SU-DHL-6 (cell line): ENCODE results near the gene MIF4GD.

Source experiments
- H2AFZ ChIP-seq: fragments of 200-600 bp; sonication (generic); 2 replicates; pipeline ENCODE4 v1.6.1; 2014; ENCODE audit warnings: low read depth, mild to moderate bottlenecking, moderate library complexity, mixed read lengths, antibody characterized with exemption, low read length; ENCODE audit not compliant: severe bottlenecking
- H3F3A ChIP-seq: fragments of 200-600 bp; shearing (Covaris generic); 2 replicates; pipeline ENCODE4 v1.6.0; 2016; ENCODE audit warnings: antibody characterized with exemption, mild to moderate bottlenecking; ENCODE audit not compliant: insufficient read depth
- H3K27ac ChIP-seq: fragments of 200-600 bp; sonication (generic); 2 replicates; pipeline ENCODE4 v1.5.1; 2016; ENCODE audit warnings: low read depth, mild to moderate bottlenecking, low read length, moderate library complexity, mixed read lengths
- H3K27me3 ChIP-seq: fragments of 200-600 bp; sonication (generic), shearing (Covaris generic); 2 replicates; pipeline ENCODE4 v1.6.0; 2014; ENCODE audit warnings: mild to moderate bottlenecking, low read length
- H3K36me3 ChIP-seq: fragments of 200-600 bp; sonication (generic); 2 replicates; pipeline ENCODE4 v1.6.1; 2014; ENCODE audit warnings: mild to moderate bottlenecking, low read length, mixed read lengths
- H3K4me2 ChIP-seq: fragments of 300-600, 200-600 bp; shearing (Covaris generic), sonication (generic); 2 replicates; pipeline ENCODE4 v1.6.0; 2014; ENCODE audit warnings: low read length, low read depth, mild to moderate bottlenecking; ENCODE audit not compliant: poor library complexity, severe bottlenecking
- H3K4me3 ChIP-seq: fragments of 200-600 bp; sonication (generic); 2 replicates; pipeline ENCODE4 v1.5.1; 2014; ENCODE audit warnings: antibody characterized with exemption, low read length, mild to moderate bottlenecking, mixed read lengths; ENCODE audit not compliant: insufficient read depth, poor library complexity, severe bottlenecking
- H3K79me2 ChIP-seq: fragments of 200-600 bp; sonication (generic); 2 replicates; pipeline ENCODE4 v1.6.1; 2014; ENCODE audit warnings: mild to moderate bottlenecking, low read length, moderate library complexity; ENCODE audit not compliant: insufficient read depth
- H3K9ac ChIP-seq: fragments of 200-600 bp; sonication (generic); 2 replicates; pipeline ENCODE4 v1.7.0; 2014; ENCODE audit warnings: mild to moderate bottlenecking, low read length
- H3K9me2 ChIP-seq: fragments of 200-600 bp; sonication (generic); replicated peaks from 2 replicates; pipeline ENCODE4 v1.6.1; 2014; ENCODE audit warnings: low read length; ENCODE audit not compliant: insufficient read depth
- H3K9me3 ChIP-seq: fragments of 200-600 bp; sonication (generic); 2 replicates; pipeline ENCODE4 v1.6.1; 2014; ENCODE audit warnings: low read length, mixed read lengths; ENCODE audit not compliant: insufficient read depth
- H4K20me1 ChIP-seq: fragments of 200-600 bp; sonication (generic); 2 replicates; pipeline ENCODE4 v1.6.1; 2014; ENCODE audit warnings: low read depth, mild to moderate bottlenecking, antibody characterized with exemption, low read length, moderate library complexity, mixed read lengths
- EZH2phosphoT487 ChIP-seq: fragments of 200-600 bp; sonication (generic), shearing (Covaris generic); conservative IDR thresholded peaks from 2 replicates; pipeline ENCODE4 v1.6.1; 2018; ENCODE audit warnings: mild to moderate bottlenecking, antibody characterized with exemption, low read length, moderate library complexity, mixed read lengths
- TF ChIP-seq, protein P1 (sequence below): fragments of 200-600 bp; sonication (generic); IDR thresholded peaks from one replicate; pipeline ENCODE4 v1.5.1; 2017; ENCODE audit warnings: antibody characterized with exemption, mild to moderate bottlenecking, low read length, moderate library complexity; ENCODE audit not compliant: insufficient read depth, poor library complexity, severe bottlenecking

MIF4GD gene

DNA sequence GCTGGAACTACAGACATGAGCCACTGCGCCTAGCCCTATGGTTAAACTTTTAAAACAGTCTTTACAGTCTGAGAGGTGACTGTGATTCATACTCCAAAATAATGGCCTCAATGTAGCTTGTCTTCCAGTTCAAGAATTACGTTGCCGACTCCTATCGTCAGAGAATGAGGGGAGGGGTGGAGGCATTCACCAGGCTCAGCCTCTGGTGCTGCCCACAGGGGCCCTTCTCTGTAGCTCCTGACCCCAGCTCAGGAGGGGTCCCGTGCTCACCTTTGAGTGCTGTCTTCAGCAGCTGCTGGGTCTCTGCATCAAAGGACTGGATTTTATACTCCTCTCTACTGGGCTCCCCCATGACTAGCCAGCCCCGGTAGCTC lies 1.2 kb downstream of the MIF4GD start:
- TF ChIP-seq, protein P1, sequence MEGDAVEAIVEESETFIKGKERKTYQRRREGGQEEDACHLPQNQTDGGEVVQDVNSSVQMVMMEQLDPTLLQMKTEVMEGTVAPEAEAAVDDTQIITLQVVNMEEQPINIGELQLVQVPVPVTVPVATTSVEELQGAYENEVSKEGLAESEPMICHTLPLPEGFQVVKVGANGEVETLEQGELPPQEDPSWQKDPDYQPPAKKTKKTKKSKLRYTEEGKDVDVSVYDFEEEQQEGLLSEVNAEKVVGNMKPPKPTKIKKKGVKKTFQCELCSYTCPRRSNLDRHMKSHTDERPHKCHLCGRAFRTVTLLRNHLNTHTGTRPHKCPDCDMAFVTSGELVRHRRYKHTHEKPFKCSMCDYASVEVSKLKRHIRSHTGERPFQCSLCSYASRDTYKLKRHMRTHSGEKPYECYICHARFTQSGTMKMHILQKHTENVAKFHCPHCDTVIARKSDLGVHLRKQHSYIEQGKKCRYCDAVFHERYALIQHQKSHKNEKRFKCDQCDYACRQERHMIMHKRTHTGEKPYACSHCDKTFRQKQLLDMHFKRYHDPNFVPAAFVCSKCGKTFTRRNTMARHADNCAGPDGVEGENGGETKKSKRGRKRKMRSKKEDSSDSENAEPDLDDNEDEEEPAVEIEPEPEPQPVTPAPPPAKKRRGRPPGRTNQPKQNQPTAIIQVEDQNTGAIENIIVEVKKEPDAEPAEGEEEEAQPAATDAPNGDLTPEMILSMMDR = no peak
- TF ChIP-seq EZH2phosphoT487 = no peak
- peak overlapping the region; percentile 100 for H3K9ac ChIP-seq
- peak overlapping the region; percentile 86 for H2AFZ ChIP-seq
- peaks cover 15% of the 10 kb centered on the region for H3K79me2 ChIP-seq
- H3F3A ChIP-seq = peaks cover 27% of the 10 kb centered on the region
- H3K36me3 ChIP-seq = no peaks in the 10 kb centered on the region
- H3K27ac ChIP-seq = peak overlapping the region; percentile 82
- H3K9me3 ChIP-seq = no peaks in the 10 kb centered on the region
- H3K4me3 ChIP-seq = peak overlapping the region; percentile 96
- no peaks in the 10 kb centered on the region for H3K9me2 ChIP-seq
- H4K20me1 ChIP-seq = no peaks in the 10 kb centered on the region
- peak overlapping the region; percentile 63 for H3K4me2 ChIP-seq
- no peaks in the 10 kb centered on the region for H3K27me3 ChIP-seq

DNA sequence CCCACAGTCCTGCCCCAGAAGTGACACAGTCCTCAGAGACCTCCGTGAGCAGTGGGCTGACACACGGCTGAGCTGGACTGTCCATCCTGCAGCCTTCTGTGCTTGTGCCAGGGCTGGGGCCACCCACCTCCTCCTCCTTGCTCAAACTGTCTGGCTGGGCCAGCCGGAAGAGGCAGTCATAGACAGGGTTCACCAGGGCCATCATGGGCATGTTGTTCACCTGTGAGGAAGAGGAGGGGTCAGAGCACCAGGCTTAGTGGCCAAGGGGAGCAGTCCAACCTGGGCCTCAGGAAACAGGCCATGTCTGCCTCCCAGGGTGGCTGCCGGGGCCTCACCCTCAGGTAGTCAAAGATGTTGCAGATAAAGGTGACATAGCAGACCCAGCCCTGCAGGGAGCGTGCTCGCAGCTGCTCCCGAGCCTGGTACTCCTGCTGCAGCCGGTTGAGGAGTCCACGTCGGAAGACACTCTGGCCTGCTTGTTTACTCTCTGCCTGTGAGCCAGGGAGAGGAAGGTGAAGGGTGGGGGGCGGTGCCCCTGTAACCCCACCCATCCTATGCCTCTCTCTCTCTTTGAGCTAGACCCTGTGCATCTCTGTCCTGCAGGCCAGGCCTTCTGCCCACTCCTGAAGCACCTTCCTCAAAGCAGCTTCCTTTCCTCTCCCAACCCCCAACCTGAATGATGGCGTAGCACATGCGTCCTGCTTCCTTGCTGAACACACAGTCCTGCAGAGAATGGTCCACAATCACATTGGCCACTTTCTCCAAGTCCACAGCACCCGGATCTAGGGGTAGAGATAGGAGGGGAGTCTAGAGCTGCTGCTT lies 3.4 kb downstream of the MIF4GD start:
- peaks cover 21% of the 10 kb centered on the region for H3K79me2 ChIP-seq
- H3K9me3 ChIP-seq = no peaks in the 10 kb centered on the region
- H3K27ac ChIP-seq = peak overlapping the region; percentile 5; the same call in 1 of the 2 replicates
- TF ChIP-seq EZH2phosphoT487 = no peak
- TF ChIP-seq, protein P1 = no peak
- H3K9me2 ChIP-seq = no peaks in the 10 kb centered on the region
- H2AFZ ChIP-seq = no peak overlapping the region
- no peaks in the 10 kb centered on the region for H4K20me1 ChIP-seq
- H3K9ac ChIP-seq = peak overlapping the region; percentile 13; the same call in 1 of the 2 replicates
- H3K4me2 ChIP-seq = no peak overlapping the region
- H3K4me3 ChIP-seq = no peak overlapping the region
- H3F3A ChIP-seq = peaks cover 11% of the 10 kb centered on the region
- H3K27me3 ChIP-seq = no peaks in the 10 kb centered on the region
- H3K36me3 ChIP-seq = no peaks in the 10 kb centered on the region

DNA sequence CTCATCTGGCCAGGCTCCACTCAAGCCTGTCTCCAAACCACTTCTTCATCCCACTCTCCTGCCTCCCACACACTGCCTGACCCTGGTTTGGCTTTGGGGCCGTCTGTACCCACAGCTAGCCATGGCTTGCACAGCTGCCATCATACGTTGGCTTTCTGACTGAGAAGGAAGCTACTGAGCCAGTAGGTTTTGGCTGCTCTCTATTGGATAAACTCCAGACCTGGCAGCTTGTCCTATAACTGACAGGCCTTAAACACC lies 3.9 kb downstream of the MIF4GD start:
- Histone ChIP-seq H3K79me2 (peaks cover 27% of the 10 kb centered on the region), H3K27me3 (no peaks in the 10 kb centered on the region), H3K9me3 (no peaks in the 10 kb centered on the region), H3K4me2 (no peak overlapping the region), H3F3A (peaks cover 9% of the 10 kb centered on the region), H2AFZ (no peak overlapping the region), H3K9me2 (no peaks in the 10 kb centered on the region), H3K27ac (no peak overlapping the region), H4K20me1 (no peaks in the 10 kb centered on the region), H3K9ac (peak overlapping the region; percentile 13; the same call in 1 of the 2 replicates), H3K4me3 (no peak overlapping the region), H3K36me3 (no peaks in the 10 kb centered on the region)
- TF ChIP-seq, protein P1 = no peak
- no peak for TF ChIP-seq EZH2phosphoT487
